GM18526 (cell line): Measurements from ENCODE around the gene P3H2.

Source experiments
- POLR2A ChIP-seq: IDR thresholded peaks from 3 replicates; pipeline ENCODE4 v1.6.1; 2011; ENCODE audit not compliant: insufficient read length; ENCODE audit errors: extremely low read depth

P3H2 gene

DNA sequence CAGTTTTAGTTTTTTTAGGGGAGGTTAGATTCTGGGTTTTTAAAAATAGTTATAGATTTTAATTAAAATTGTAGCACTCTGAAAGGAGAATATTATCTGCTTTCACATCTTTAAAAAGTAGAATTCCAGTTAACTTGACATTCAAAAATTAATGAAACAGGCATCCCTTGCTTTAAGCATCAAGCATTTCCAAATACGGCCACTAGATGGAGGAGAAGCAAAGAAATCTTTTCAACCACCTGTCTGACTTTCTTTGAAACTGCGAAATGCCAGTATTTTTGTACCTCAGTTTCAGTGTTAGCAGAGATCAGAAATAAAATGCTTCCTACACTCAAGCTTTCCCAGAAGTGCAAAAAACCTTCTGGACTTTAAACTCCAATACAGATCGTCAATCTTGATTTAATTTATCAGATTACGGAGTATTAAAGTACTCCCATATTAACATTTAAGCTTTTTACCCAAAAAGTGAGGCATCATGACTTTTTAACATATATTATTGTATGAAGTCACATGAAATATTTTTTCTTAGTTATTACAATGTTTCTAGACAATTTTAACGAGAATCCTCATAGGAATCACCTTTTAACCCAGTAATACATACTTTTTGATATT is 153.3 kb downstream of the P3H2 start:
- no peak for TF ChIP-seq POLR2A

DNA sequence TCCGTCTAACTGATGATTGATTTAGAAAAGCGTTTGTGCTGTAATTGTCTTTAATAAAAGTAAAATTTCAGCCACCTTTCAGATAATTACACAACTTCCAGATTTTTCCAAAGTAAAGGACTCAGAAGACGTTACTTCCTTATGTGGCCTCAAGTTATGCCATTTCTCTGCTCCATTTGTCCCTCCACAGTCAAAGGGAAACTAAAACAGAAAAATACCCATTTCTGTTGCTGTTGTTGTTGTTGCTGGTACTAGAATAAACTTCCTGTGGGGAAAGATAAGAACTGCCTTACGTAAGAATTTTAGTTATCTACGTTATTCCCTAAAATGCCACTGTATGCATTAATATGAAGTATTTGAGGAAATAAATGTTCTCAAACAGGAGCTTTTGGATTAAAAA is 153.9 kb downstream of the P3H2 start:
- TF ChIP-seq POLR2A: no peak

DNA sequence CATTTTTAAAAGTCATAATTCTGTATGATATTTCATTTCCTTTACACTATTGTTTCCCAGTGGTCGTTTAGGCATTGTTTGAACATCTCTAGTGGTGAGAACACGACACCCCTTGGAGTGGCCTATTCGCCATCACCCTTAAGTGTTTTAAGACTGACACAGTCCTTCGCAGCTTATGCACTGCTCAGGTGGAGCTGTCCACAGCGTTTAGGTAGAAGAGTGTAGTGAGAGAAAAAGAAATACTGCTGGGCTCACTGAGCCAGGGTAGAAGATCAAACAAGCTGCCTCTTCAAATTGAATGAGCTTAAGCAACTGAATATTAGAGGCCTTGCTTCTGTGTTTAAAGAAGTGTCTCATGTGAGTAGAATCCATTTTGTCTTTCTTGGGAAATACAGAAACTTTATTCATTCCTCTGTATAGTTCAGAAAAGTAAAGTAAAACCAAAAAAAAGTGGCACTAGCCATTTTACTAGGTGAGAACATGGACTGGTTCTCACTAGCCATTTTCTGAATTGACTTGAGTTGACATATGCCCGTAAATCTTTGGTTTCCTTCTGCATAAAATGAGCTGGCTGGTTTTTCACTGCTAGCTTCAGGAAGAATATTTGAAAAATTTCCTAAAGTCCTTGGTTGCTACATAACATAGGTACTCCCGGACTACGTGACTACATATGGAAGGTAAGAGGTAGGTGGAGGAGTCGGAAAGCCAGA is 155.9 kb downstream of the P3H2 start:
- TF ChIP-seq POLR2A: no peak

DNA sequence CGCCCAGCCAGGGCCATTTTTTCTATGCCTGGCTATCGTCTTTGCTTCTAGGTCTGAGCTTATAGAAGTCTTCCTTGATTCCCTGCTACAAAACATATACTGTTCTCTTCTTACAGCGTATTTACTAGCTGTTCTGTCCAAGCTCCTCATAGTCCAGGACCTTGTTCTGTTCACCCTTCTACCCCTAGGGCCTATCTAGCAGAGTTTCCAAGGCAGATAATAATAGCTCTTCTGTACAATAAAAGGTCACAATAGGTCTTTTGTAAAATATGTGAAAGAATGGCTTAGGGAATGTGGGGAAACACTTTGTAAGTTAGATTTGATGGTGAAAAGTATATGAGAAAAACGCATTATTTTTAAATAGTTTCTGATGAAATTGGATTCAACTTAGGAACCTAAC is 158.2 kb downstream of the P3H2 start:
- TF ChIP-seq POLR2A: no peak

DNA sequence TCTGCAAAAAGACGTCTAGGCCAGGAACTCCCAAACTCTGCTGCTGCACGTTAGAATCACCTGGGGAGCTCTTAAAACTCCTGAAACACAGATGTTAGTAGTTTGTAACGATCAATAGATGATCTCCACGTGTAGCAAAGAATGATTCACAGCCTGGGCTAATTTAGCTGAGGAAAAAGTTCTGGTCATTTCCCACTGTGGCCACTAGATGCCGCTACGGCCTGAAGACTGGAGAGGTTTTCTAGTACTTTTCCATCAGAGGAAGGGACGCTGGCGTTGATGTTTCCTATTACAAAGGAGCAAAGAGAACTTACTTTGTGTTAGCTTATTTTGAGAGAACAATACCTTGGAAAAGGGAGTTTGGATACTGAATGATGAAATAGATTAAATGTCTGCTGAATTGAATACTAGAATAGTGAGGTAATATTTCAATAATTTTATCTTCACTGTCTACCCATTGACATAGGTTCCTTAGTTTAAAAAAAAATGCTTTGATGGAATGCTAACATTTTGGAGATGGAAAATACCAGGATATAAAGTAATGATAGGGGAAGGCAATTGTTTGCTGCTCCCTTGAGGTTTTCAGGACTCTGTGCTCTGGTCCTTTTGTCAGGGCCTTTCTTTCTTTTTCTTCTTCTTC is 159.1 kb downstream of the P3H2 start:
- TF ChIP-seq POLR2A: no peak

DNA sequence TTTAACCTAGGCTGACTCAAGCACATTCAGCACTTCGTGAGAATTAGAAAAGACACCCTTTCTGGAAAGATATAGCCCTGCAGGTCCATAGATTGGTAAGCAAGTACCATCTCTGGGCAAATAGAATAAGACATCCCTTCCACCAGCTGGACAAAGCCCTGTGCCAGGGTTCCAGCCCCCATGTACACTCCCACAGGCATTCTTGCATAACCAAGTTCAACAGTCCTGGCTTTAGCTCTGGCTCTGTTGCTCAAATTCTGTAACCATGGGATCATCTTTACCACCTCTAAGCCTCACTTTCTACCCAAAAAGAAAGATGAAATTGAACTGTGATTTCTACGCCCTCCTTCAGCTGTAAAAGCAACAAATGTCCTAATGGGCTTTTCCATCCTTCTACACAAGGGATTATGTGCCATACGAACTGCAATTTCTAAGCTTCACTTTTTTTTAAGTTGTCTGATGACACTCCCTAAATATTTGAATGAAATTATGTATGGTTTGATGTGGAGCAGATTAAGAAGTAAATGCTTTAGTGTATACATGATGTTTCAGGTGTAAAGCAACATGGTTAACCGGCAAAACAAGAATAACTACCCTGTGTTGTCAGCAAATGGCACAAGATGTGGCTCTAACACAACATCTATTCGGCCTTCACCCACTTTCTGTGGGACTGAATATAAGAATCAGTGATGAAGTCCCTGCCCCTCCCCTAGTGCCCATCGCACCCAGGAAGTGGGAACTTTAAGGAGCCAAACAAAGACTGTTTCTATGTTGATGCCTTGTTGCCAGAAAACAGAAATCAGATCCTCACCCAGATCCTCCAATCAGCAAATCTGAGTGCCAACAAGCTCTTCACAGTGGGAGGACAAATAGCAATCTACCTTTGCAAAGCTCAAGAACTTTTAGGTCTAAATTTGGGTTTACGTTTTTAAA is 165.7 kb downstream of the P3H2 start:
- no peak for TF ChIP-seq POLR2A

DNA sequence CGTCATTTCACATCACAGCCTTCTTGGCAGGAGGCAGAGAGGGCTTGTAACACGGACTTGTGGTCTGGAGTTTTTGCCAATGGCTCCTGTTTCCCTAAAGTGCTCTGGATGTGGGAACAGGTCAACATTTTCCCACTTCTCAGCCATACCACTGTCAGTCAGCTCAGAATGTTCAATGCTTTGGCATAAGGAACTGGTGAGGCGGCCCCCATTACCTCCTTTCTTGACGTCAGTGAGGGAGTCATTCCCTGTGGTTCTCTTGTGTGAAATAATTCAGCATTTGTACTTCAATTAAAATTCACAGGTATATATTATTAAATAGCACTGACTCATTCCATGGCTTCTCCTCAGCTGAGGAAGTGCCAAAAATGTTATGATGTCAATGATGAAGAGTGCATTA is 167.1 kb downstream of the P3H2 start:
- no peak for TF ChIP-seq POLR2A

DNA sequence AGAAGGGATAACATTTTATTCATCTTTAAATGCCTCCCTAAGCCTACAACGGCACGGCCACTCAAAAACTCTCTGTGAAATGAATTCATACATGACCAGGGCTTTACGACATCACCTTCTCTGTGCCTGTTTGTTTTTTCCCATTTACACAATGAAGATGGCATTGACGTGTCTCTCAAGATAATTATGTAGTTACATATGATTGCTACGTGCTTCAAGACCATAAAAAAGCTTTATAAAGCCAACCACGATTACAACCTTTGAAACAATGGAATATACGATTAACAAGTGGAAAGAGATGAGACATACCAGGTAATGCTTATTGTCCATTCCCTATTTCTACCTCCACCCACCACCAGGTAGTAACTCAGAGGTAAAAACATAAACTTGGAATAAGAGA is 168.4 kb downstream of the P3H2 start:
- no peak for TF ChIP-seq POLR2A

DNA sequence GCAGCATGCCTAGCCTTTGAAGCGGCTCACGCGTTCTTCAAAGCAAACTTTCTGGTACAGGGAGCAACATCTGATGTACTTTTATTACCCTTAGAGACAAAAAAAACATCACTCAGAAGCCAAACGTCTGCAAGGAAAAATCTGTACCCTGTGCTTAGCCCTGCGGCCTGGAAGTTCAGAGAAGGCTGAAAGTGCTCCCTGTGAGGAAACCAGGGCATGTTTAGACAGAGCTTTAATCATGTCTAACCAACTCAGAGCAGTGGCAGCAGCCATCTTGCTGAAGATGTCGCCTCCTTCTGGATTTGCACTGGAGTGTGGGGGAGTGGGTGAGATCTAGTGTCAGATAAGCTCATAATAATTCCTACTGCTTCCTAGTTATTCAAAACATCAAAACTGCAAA is 170.4 kb downstream of the P3H2 start:
- TF ChIP-seq POLR2A: no peak

DNA sequence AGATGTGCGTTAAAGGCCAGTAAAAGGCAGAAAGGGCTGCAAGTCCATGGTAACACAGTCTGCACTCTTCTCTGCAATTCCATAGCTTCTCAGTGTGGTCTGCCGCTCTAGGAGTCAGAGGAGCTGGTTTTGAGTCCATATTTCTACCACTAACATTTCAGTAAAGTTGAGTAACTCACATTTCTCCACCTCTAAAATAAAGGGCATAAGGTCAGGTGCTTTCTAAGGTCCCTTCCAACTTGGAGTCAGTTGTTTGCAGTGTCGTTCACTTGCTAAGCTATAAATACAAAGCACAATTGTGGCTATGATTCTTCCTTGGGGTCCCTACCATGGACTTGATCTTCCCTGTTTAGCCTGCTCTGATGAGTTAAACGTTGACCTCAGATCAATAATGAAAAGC is 171.1 kb downstream of the P3H2 start:
- TF ChIP-seq POLR2A: no peak

DNA sequence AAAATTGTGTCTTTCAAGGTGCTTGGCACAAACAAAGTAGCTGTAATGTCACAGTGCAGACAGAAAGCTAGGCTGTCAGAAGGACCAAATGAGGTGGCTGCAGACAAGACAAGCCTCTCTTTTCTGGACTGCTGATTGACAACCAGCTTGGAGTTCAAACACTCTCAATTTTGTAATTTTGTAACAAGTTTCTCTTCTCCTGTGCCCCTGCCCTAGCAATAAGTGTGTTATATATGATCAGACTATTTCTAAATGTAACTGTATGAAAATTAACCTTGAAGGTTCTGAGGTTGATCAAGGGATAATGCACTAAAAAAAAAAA is 172.0 kb downstream of the P3H2 start:
- TF ChIP-seq POLR2A: no peak

DNA sequence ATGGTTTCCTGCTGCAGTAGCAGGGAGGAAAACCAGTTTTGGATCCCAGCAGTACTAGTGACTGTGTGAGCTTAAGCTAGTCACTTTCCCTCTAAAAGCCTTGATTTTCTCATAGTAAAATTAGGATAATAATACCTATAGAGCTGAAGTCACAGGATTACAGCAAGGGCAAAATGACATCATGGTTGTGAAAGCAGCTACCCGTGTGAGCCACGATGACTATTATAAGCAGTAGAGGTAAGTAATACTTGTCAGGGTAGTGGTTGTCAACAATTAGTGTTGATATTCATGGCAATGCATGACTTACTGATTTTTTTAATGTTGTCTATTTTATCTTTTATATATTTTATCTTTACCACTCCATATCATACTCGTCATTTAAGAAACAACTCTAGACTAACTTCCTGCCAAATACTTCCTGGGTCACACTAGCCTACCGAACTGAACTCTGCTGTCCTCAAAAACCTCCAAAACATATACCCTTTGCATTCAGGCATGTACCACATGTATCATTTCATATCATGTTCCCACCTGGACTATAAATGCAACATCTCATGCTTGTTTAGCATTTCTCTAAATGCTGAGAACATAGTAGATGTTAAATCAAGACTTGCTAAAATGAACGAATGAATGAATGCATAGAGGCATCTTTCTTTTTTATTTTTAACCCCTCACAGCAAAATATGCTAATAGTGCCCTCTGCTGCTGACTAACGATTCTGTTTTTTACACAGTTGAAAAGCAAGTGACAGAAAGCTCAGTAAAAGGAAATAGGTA is 172.6 kb downstream of the P3H2 start:
- TF ChIP-seq POLR2A: no peak

DNA sequence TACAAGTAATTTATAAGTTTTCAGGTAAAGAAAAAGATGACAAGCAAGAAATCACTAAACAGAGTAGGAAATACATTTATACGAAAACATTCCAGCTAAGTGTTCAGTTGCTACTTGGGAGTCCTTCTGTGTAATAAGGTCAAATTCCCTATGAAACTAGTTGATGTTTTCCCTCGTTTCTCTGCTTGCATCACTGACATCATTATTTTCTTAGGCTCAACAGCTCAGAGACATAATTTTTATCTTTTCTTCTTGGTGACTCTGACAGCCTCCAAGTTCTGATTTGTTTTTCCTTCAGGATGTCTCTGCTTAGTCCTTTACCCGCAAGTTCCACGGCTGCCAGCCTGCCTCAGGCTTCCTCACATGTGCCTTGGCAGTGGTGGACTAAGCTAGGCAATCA is 173.6 kb downstream of the P3H2 start:
- no peak for TF ChIP-seq POLR2A

DNA sequence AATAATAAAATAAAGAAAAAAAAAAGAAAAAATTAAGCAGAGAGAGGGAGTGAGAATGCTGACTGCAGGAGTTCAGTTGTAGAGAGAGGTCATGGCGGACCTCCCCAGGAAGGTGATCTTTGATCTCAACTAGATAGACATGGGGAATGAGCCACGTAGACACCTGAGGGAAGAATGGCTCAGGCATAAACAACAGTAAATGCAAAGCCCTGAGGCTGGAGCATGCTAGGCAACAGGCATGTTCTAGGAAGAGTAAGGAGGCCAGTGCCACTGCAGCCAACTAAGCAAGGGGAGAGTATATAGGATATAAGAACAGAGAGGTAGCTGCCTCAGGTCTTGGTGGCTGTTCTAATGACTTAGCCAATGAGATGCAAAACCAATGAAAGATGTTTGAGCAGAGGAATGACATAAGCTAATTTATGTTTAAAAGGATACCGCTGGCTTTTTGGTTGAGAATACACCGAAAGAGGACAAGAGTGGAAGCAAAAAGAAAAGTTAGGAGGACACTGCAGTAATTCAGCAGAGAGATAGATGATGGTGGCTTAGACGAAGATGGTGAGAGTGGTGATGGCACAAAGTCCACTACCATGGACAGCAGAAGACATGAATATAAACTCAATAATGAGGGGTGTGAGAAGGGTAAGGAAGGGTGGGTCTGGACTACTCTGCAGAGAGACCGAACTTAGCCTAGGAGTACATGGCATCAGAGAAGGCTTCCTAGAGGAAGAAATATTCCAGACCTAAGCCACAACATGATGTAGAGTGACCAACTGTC is 174.6 kb downstream of the P3H2 start:
- no peak for TF ChIP-seq POLR2A
